ENCODE results near the gene CEP164. TPM values are rescaled to one million over a fixed set of nuclear protein-coding genes. Genes with fewer than 3 reads are reported as not detected.
"Not testable (repeated sequence)": the region's sequence is repeated elsewhere in the genome, so short reads cannot be mapped to it uniquely, and the experiment has no call there.

The CEP164 gene
- total RNA-seq, 1 donor = 17.2 TPM

GRCh38 chr11:117392001-117392690, 64.5 kb downstream of the CEP164 start:
- no peak for DNase-seq (ENCODE audit: low read depth in 2 of 3, low spot score in 2 of 3)

DNA sequence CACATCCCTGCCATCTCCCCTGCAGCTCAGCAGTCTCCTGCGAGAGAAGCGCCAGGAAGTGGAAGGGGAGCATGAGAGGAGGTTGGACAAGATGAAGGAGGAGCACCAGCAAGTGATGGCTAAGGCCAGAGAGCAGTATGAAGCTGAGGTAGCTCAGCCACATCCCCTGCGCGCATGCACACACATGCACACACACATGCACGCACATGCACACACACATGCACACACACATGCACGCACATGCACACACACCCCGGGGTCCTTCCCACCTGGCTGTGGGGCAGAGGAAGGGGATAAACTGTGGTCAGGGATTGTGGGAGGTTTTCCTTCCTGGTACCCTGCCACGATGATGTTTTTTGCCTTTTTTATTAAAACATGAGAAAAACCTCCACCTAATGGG, 65.3 kb downstream of the CEP164 start:
- no peak for DNase-seq (ENCODE audit: low read depth in 2 of 3, low spot score in 2 of 3)

DNA sequence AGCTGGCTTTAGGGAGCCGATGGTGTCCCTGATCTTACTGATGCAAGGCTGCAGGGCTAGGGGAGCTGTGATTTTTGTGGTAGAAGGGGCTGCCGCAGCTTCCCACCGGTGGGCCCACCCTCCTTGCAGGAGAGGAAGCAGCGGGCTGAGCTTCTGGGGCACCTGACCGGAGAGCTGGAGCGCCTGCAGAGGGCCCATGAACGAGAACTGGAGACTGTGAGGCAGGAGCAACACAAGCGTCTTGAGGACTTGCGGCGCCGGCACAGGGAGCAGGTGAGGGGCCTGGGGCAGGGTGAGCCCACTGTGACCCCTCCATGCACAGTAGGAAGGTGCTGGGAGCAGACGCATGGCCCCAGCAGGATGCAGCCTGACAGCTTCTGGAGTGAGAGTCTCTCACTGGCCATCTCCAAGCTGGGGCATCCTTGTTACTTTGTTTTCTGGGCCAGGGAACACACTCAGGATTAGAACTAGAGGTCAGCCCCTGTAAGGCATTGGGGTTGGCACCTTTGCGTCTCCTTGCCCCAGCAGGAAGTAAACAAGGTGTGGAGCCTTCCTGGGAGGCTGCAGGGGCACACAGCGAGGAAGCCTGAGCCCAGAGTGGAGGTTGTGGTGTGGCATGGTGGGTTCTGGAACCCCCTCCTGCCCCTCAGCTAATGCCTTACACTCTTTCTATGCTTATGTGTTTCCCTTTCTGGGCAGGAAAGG, 66.7 kb downstream of the CEP164 start:
- no peak for DNase-seq (ENCODE audit: low read depth in 2 of 3, low spot score in 2 of 3)

DNA sequence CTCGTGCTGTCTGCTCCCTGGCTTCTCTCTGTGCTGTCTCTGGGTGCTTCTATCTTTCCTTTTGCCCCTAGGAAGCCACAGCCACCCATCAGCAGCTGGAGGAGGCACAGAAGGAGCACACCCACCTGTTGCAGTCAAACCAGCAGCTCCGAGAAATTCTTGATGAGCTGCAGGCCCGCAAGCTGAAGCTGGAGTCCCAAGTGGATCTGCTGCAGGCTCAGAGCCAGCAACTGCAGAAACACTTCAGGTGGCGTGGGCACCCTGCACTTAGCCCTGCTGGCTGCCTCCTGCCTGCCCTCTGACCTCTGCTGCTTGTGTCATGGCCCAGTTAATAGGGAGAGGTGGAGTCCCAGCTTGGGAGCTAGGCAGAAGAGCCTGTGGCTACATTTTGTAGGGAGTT, 67.8 kb downstream of the CEP164 start:
- no peak for DNase-seq (ENCODE audit: low read depth in 2 of 3, low spot score in 2 of 3)

GRCh38 chr11:117396970-117397369, 69.3 kb downstream of the CEP164 start:
- no peak for DNase-seq (ENCODE audit: low read depth in 2 of 3, low spot score in 2 of 3)

DNA sequence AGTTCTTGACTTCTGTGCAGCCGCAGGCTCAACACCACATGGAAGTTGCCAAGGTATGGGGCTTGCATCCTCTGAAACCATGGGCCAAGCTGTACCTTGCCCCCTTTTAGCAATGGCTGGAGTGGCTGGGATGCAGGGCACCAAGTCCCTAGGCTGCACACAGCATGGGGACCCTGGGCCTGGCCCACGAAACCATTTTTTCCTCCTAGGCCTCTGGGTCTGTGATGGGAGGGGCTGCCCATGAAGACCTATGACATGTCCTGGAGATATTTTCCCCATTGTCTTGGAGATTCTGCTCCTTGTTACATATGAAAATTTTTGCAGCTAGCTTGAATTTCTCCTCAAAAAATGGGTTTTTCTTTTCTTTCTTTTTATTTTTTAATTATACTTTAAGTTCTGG, 71.0 kb downstream of the CEP164 start:
- DNase-seq (ENCODE audit: low read depth in 2 of 3, low spot score in 2 of 3) = not testable (repeated sequence)

GRCh38 chr11:117399100-117399840, 71.6 kb downstream of the CEP164 start:
- not testable (repeated sequence) for DNase-seq (ENCODE audit: low read depth in 2 of 3, low spot score in 2 of 3)

- DNase-seq (ENCODE audit: low read depth in 2 of 3, low spot score in 2 of 3) = not testable (repeated sequence)
Measured at GRCh38 chr11:117405898-117406297, 78.2 kb downstream of the CEP164 start.

DNA sequence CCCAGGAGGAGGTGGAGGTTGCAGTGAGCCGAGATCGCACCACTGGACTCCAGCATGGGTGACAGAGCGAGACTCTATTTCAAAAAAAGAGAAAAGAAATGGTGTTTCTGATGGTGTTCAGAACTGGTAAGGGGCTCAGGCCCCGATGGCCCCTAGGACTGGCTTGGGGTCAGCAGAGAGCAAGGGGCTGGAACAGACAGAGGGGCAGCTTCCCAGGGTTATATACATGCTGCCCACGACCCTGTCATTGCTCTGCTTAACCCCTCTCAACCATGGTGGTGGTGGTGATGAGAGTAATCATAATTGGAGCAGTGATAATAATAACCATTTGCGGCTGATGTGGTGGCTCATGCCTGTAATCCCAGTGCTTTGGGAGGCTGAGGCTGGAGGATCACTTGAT, 79.4 kb downstream of the CEP164 start:
- DNase-seq (ENCODE audit: low read depth in 2 of 3, low spot score in 2 of 3) = no peak

GRCh38 chr11:117408356-117408755, 80.7 kb downstream of the CEP164 start:
- DNase-seq (ENCODE audit: low read depth in 2 of 3, low spot score in 2 of 3) = no peak

DNA sequence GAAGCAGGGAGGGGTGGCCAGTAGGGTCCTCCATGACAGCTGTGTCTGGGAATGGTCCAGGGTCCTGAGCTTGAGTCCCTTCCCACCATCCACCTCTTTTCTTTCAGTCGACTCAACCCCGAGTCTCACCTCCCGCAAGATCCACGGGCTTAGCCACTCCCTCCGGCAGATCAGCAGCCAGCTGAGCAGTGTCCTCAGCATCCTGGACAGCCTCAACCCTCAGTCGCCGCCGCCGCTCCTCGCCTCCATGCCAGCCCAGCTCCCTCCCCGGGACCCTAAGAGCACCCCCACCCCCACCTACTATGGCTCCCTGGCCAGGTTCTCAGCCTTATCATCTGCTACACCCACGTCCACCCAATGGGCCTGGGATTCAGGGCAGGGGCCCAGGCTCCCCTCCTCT, 81.9 kb downstream of the CEP164 start:
- no peak for DNase-seq (ENCODE audit: low read depth in 2 of 3, low spot score in 2 of 3)

- DNase-seq (ENCODE audit: low read depth in 2 of 3, low spot score in 2 of 3) = no peak
Measured at GRCh38 chr11:117410238-117410637, 82.6 kb downstream of the CEP164 start.

GRCh38 chr11:117410861-117411710, 83.4 kb downstream of the CEP164 start:
- no peak for DNase-seq (ENCODE audit: low read depth in 2 of 3, low spot score in 2 of 3)

DNA sequence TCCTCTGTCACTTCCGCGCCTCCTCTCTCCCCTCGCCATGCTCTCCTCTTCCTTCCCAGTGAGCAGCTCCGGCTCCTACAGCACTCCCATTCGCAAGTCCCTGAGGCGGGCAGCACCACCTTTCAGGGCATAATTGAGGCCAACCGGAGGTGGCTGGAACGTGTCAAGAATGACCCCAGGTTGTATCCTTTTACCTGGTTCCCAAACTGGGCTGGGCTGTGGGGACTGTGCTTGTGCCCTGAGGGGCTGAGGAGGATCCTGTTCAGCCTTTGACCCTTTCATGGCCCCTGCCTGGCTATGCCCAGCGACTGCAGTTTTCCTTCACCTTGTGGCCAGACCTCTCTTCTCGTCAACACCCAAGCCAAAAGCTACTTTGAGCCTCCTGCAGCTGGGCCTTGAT, 84.1 kb downstream of the CEP164 start:
- no peak for DNase-seq (ENCODE audit: low read depth in 2 of 3, low spot score in 2 of 3)

- DNase-seq (ENCODE audit: low read depth in 2 of 3, low spot score in 2 of 3) = no peak
Measured at GRCh38 chr11:117412176-117412575, 84.5 kb downstream of the CEP164 start.

- DNase-seq (ENCODE audit: low read depth in 2 of 3, low spot score in 2 of 3) = no peak
Measured at GRCh38 chr11:117412653-117413275, 85.1 kb downstream of the CEP164 start.

DNA sequence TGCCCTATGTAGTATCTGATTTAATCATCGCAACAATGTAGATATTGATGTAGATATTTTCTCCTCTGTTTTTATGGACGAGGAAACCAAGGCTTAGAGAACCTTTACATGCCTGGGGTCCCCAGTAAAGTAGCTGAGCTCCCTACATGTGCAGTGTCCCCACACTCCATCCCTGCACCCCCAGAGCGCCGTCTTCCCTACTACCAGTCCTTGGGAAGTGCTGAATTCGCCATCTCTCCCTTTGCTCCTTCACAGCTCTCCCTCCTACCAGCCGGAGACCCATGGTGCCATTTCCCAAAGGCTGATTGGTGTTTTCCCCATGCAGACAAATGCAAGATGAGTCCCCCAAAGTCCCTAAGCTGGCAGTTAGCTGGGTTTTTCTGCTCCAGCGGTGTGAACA, 86.0 kb downstream of the CEP164 start:
- DNase-seq (ENCODE audit: low read depth in 2 of 3, low spot score in 2 of 3) = no peak

- DNase-seq (ENCODE audit: low read depth in 2 of 3, low spot score in 2 of 3) = no peak
Measured at GRCh38 chr11:117414724-117415123, 87.1 kb downstream of the CEP164 start.

- DNase-seq (ENCODE audit: low read depth in 2 of 3, low spot score in 2 of 3) = no peak
Measured at GRCh38 chr11:117415358-117415896, 87.8 kb downstream of the CEP164 start.

GRCh38 chr11:117417342-117417741, 89.7 kb downstream of the CEP164 start:
- no peak for DNase-seq (ENCODE audit: low read depth in 2 of 3, low spot score in 2 of 3)
